GM19372 (cell line): ENCODE data around the gene SBSN.

Experiments
- ATAC-seq: cut with Tn5 transposase; IDR thresholded peaks from one replicate; pipeline ENCODE4 v1.9.1; 2021; ENCODE audit warnings: mild to moderate bottlenecking, low read depth, moderate library complexity; ENCODE audit not compliant: unreplicated experiment

The SBSN gene, protein sequence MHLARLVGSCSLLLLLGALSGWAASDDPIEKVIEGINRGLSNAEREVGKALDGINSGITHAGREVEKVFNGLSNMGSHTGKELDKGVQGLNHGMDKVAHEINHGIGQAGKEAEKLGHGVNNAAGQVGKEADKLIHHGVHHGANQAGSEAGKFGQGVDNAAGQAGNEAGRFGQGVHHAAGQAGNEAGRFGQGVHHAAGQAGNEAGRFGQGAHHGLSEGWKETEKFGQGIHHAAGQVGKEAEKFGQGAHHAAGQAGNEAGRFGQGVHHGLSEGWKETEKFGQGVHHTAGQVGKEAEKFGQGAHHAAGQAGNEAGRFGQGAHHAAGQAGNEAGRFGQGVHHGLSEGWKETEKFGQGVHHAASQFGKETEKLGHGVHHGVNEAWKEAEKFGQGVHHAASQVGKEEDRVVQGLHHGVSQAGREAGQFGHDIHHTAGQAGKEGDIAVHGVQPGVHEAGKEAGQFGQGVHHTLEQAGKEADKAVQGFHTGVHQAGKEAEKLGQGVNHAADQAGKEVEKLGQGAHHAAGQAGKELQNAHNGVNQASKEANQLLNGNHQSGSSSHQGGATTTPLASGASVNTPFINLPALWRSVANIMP

DNA sequence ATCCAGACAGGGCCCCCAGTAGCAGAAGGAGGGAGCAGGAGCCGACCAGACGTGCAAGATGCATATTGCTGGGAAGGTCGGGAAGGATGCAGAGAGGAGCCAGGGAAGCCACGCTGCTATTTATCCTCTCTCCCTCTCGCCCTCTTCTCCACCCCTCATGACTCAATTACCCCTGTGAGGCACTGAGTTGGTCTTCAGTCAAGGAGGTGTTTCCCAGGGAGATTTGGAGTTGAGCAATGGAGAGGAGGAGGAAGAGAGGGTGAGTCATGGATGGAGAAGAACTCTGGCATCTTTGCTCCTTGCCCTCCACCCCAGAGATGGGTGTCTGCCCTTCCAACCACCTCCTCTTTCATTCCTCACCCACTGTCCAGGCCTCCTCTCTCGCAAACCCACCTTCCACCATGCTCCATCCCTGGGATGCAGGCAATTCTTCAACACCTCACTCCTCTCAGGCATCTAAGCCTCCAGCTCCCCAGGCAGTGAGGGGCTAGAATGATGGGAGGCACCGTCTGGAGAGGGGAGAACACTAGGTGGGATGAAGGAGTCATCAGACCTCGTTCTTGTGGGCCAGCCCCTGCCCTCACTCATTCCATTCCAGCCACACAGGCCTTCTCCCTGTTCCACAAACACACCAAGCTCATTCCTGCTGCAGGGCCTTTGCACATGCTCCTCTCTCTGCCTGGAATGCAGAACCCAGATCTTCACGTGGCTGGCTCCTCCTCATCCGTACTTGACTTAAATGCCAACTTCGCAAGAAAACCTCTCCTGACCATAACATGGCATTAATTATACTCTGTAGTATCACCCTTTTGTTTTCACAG, at the start of gene SBSN:
Gene SBSN (minus strand): TSS at position 94 of the 821 bp plus-strand sequence. CDS start 30 bp downstream, at position 64.
- ATAC-seq = no peak

- no peak for ATAC-seq
These were observed 43.4 kb upstream of the SBSN start for GRCh38 chr19:35571406-35571965.

GRCh38 chr19:35569281-35569781, 41.2 kb upstream of the SBSN start:
- no peak for ATAC-seq

DNA sequence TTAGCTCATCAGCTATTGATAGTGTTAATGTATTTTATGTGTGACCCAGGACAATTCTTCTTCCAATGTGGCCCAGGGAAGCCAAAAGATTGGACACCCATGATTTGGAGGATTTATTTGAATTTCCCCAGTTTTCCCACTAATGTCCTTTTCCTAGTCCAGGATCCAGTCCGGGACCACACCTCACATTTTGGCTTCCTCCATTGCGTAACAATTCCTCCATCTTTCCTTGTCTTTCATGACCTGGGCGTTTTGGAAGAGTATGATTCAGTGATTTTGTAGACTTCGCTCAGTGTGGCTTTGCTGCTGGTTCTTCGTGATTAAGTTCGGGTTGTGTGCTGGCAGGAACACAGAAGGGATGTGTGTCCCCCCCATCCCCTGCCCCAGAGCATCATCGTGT, 38.6 kb upstream of the SBSN start:
- no peak for ATAC-seq

- ATAC-seq = no peak
These were observed 37.1 kb upstream of the SBSN start for GRCh38 chr19:35565016-35565856.

DNA sequence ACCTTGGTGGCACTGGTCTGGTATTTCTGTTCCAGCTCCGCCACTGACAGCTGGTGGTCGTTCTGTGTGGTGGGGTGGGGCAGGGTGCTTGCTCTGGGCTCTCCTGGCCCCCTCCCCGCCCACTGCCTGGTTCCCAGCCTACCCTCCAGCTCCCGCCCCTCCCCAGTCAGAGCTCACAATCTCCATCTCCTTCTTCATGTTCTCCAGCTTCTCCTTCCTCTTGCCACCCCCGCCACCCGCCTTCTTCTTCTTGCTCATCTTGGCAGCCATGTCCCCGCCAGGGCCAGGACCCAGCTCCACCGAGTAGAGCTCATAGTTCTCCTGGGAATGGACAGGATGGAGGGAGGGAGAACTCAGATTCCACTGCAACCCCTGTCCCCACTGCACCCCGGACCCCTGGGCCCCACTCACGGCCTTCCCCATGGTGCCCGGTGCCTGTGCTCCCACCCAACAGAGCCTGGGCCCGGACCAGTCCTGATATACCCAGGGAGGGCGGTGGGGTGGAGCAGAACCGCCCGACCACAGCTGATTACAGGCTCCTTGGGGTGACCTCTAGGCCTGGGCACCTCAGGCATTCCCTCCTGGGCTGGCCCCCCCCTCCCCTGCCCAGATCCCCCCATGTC, 35.2 kb upstream of the SBSN start, which contains the start of gene ATP4A:
Gene ATP4A (minus strand): TSS at position 452 of the 623 bp plus-strand sequence. CDS start 29 bp downstream, at position 423.
- ATAC-seq = no peak

DNA sequence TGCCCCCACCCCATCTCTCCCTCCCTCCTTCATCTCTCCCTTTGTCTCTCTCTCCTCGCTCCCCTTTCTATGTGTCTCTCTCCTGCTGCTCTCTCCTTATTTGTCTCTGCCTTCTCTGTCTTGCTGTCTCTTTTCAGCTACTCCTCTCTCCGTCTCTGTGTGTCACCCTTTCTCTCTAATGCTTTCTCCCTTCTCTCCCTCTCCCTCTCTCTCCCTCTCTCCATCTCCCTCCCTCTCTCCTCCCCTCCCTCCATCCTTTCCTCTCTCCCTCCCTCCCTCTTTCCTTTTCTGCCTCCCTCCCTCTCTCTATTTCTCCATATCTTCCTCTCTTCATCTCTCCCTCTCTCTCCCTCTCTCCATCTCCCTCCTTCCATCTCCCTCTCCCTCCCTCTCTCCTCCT, 34.7 kb upstream of the SBSN start:
- ATAC-seq = no peak

GRCh38 chr19:35562336-35562735, 34.2 kb upstream of the SBSN start:
- no peak for ATAC-seq

DNA sequence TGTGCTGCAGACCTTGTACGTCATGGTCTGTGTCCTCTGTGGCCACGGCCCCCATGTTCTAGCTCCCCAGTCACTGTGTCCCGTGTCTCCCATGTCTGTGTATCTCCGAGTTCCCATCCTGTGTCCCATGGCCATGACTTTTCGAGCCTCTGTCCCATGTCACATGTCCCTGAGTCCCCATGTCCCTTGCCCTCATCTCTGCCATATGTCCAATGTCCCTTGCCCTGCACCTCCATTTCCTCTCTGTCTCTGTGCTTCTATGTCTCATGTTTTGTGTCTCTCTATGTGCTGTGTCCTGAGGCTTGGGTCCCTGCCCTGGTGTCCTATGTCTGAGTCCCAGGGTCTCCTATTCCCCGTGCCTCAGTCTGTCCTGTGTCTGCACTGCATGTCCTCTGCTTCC, 33.3 kb upstream of the SBSN start:
- ATAC-seq = no peak

DNA sequence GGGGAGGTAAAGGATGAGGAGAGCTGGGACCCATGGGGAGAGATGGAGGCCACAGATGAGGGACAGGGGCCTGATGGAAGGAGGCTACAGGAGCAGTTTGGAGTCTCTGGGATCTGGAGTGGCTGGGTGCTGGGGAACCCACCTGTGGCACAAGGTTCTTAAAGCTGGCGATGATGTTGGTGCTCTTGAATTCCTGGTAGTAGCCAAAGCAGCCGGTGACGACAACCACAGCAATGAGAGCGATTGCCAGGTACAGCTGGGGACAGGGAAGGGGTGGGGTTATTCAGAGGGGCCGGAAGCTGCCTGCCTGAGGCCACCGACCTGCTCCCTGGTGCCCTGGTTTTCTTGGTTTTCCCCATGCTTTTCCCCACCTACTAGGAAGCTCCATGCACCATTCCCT, 32.6 kb upstream of the SBSN start:
- ATAC-seq = no peak

GRCh38 chr19:35560271-35560670, 32.2 kb upstream of the SBSN start:
- ATAC-seq = no peak

GRCh38 chr19:35559781-35560180, 31.7 kb upstream of the SBSN start:
- no peak for ATAC-seq

- ATAC-seq = no peak
These were observed 31.2 kb upstream of the SBSN start for GRCh38 chr19:35559281-35559659.

DNA sequence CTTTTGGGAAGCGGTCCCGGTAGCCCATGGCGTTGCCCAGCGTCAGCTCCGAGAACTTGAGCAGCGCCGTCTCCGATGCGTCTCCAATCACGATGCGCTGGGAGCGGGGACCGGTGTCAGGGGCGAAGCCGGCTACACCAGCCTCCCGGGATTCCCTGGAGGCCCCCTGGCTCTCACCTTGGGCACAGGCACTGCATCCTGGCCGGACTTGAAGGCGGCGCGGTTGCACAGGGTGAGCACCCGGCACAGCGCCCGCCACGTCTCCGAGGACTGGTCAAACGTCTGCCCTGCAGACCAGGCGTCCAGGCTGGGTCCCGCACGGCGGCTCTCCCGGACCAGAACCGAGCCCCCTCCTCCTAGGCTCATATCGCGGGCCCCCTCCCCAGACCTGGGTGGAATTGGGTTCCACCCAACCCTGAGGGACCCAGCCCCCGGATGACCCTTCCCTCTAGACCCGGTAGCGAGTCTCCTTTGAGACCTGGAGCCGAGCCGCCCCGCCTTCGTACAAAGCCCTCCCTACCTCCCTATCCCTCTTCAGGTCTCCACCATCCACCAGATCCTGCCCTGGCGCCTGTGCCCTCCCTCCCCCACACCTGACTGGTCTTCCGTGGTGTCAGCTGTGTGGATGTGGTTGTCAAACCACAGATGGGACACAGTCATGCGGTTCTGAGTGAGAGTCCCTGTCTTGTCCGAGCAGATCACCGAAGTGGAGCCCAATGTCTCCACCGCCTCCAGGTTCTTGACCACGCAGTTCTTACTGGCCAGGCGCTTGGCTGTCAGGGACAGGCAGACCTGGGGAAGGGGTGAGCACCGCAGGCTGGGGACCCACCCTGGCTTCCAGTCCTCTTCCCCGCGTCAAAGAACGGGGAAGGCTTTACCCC, 30.5 kb upstream of the SBSN start:
- ATAC-seq = no peak

GRCh38 chr19:35557539-35558399, 29.7 kb upstream of the SBSN start:
- ATAC-seq = no peak

DNA sequence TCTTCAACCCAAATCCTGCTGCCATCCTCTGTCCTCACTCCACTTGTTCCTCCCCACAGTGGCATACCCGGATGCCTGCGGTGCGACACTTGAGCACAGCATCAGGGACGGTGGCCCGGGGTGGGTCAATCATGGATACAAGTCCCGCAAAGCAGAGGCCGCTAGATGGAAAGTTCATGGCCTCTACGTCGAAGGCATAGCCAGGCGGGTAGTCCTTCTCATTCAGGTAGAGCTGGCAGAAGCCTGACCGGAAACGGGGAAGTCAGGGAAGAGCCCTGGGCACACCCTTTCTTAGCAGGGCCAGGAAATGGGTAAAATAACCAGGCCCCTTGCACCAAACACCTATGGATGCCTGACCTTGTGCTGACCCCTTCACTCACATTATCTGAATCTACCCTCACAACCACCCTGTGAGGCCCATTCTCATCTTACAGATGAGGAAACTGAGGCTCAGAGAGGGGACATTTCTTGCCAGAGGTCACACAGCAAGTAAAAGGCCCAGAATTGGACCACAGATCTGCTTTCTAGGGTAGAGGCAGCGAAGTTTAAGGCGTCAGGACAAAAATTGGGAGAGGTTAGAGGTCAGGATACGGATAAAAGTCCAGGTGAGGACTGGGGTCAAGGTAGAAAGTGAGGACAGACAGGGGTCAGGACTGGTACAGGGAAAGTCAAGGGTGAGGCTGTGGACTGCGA, 28.9 kb upstream of the SBSN start:
- no peak for ATAC-seq

GRCh38 chr19:35556025-35556590, 28.0 kb upstream of the SBSN start:
- no peak for ATAC-seq
